HEK293T (cell line): ENCODE results near the gene ANKRD13D.

Experiments
- ARNT ChIP-seq: fragments of 450-650 bp; IDR thresholded peaks from 2 replicates; pipeline ENCODE4 v1.6.1; 2017; ENCODE audit warnings: mild to moderate bottlenecking
- BHLHE40 ChIP-seq: fragments of 450-650 bp; IDR thresholded peaks from 2 replicates; pipeline ENCODE4 v1.6.1; 2016; ENCODE audit warnings: mild to moderate bottlenecking, moderate library complexity, borderline replicate concordance
- FOXA1 ChIP-seq: fragments of 450-650 bp; IDR thresholded peaks from 2 replicates; pipeline ENCODE4 v1.6.1; 2016; ENCODE audit warnings: mild to moderate bottlenecking
- L3MBTL2 ChIP-seq: fragments of 450-650 bp; conservative IDR thresholded peaks from 2 replicates; pipeline ENCODE4 v1.6.1; 2016; ENCODE audit warnings: mild to moderate bottlenecking
- LEF1 ChIP-seq: fragments of 450-650 bp; IDR thresholded peaks from 2 replicates; pipeline ENCODE4 v1.6.1; 2017; ENCODE audit warnings: mild to moderate bottlenecking, borderline replicate concordance
- NFRKB ChIP-seq: fragments of 450-650 bp; IDR thresholded peaks from 2 replicates; pipeline ENCODE4 v1.6.1; 2016; ENCODE audit warnings: mild to moderate bottlenecking, moderate library complexity
- SP1 ChIP-seq: fragments of 450-650 bp; IDR thresholded peaks from 2 replicates; pipeline ENCODE4 v1.6.1; 2017
- SUZ12 ChIP-seq: fragments of 450-650 bp; IDR thresholded peaks from 2 replicates; pipeline ENCODE4 v1.6.1; 2016; ENCODE audit warnings: mild to moderate bottlenecking
- ZNF384 ChIP-seq: fragments of 450-650 bp; IDR thresholded peaks from 2 replicates; pipeline ENCODE4 v1.6.1; 2016

GRCh38 chr11:67277231-67277961 is 11.7 kb upstream of the ANKRD13D start:
- TF ChIP-seq LEF1 (no peak), ZNF384 (no peak), NFRKB (no peak), SP1 (no peak), ARNT (no peak), BHLHE40 (no peak), FOXA1 (no peak), SUZ12 (no peak), L3MBTL2 (no peak)
